MM.1S (cell line): Measurements from ENCODE around the gene ADGRD1.

ENCODE experiments used
- DNase-seq: peaks from one replicate; pipeline ENCODE4 v3.0.0-alpha.2; 2015
- H2AFZ ChIP-seq: fragments of 300-600 bp; sonication (generic); 2 replicates; pipeline ENCODE4 v1.6.0; 2016; ENCODE audit warnings: antibody characterized with exemption, low read length
- H3F3A ChIP-seq: fragments of 300-600 bp; sonication (generic); 2 replicates; pipeline ENCODE4 v1.6.1; 2016; ENCODE audit warnings: mild to moderate bottlenecking, antibody characterized with exemption, low read length, moderate library complexity, mixed read lengths; ENCODE audit not compliant: insufficient read depth
- H3K27ac ChIP-seq: fragments of 300-600 bp; sonication (generic); 2 replicates; pipeline ENCODE4 v1.5.1; 2016; ENCODE audit warnings: mild to moderate bottlenecking, low read length
- H3K27me3 ChIP-seq: fragments of 300-600 bp; sonication (generic); replicated peaks from 2 replicates; pipeline ENCODE4 v1.6.0; 2016; ENCODE audit warnings: low read length; ENCODE audit not compliant: insufficient read depth
- H3K36me3 ChIP-seq: fragments of 300-600 bp; sonication (generic); replicated peaks from 2 replicates; pipeline ENCODE4 v1.6.1; 2016; ENCODE audit warnings: mild to moderate bottlenecking, low read length, mixed read lengths; ENCODE audit not compliant: insufficient read depth
- H3K4me1 ChIP-seq: fragments of 300-600 bp; sonication (generic); 2 replicates; pipeline ENCODE4 v1.6.1; 2016; ENCODE audit warnings: low read length, mixed read lengths
- H3K4me2 ChIP-seq: fragments of 300-600 bp; sonication (generic); 2 replicates; pipeline ENCODE4 v1.6.0; 2016; ENCODE audit warnings: low read depth, low read length
- H3K4me3 ChIP-seq: fragments of 300-600 bp; sonication (generic); 2 replicates; pipeline ENCODE4 v1.5.1; 2016; ENCODE audit warnings: low read length, mixed read lengths
- H3K79me2 ChIP-seq: fragments of 300-600 bp; sonication (generic); 2 replicates; pipeline ENCODE4 v1.6.1; 2016; ENCODE audit warnings: mixed run types, low read length, mixed read lengths
- H3K9ac ChIP-seq: fragments of 300-600 bp; sonication (generic); 2 replicates; pipeline ENCODE4 v1.6.1; 2016; ENCODE audit warnings: low read length, mixed read lengths
- H3K9me2 ChIP-seq: fragments of 300-600 bp; sonication (generic); replicated peaks from 2 replicates; pipeline ENCODE4 v1.6.1; 2016; ENCODE audit warnings: mild to moderate bottlenecking, low read length, mixed read lengths; ENCODE audit not compliant: insufficient read depth
- H3K9me3 ChIP-seq: fragments of 300-600 bp; sonication (generic); replicated peaks from 2 replicates; pipeline ENCODE4 v1.6.1; 2016; ENCODE audit warnings: mild to moderate bottlenecking, low read length, mixed read lengths; ENCODE audit not compliant: insufficient read depth
- H4K20me1 ChIP-seq: fragments of 300-600 bp; sonication (generic); 2 replicates; pipeline ENCODE4 v1.6.1; 2016; ENCODE audit warnings: mild to moderate bottlenecking, low read length, moderate library complexity, mixed read lengths; ENCODE audit not compliant: insufficient read depth
- EZH2 ChIP-seq: fragments of 300-600 bp; sonication (generic); optimal IDR thresholded peaks from 2 replicates; pipeline ENCODE3; 2017; ENCODE audit warnings: low read depth, mild to moderate bottlenecking, antibody characterized with exemption, low read length, mixed read lengths
- EZH2phosphoT487 ChIP-seq: fragments of 300-600 bp; sonication (generic); IDR thresholded peaks from 2 replicates; pipeline ENCODE4 v1.6.1; 2018; ENCODE audit warnings: antibody characterized with exemption, low read length
- TF ChIP-seq, protein P1 (sequence below): fragments of 300-600 bp; sonication (generic); IDR thresholded peaks from 2 replicates; pipeline ENCODE4 v1.5.1; 2016; ENCODE audit warnings: antibody characterized with exemption, low read length, mixed read lengths

Gene ADGRD1

DNA sequence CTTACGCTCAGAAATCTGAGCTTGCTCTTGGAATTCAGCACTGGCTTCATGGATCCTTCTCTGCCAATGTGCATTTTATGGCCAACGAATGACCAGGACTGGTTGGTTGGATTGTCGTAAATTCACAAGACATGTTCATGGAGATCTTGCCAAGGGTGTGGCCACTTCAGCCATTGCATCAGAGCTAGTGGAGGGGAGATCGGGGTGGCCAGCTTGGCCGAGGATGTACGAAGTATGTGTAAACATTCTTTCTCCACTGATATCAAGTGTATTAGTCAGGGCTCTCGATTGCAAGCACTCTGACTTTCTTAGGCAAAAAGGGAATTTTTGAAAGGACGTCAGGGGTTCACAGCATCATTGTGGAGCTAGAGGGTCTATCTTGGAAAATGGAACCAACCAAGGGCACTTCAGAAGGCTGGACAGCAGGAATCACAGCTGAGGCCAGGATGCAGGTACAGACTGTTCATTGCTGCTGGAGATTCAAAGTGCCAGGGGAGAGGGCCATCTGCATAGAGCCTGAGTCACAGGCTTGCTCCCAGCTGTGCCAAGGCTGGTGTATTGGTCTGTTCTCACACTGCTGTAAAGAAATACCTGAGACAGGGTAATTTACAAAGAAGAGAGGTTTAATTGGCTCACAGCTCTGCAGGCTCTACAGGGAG, 32.9 kb upstream of the ADGRD1 start:
- H2AFZ ChIP-seq, result no peak overlapping the region
- no peaks in the 10 kb centered on the region for H3K36me3 ChIP-seq
- no peaks in the 10 kb centered on the region for H3K9me2 ChIP-seq
- H3K4me2 ChIP-seq, result no peak overlapping the region
- H3K9me3 ChIP-seq, result no peaks in the 10 kb centered on the region
- H3K9ac ChIP-seq, result no peak overlapping the region
- no peak overlapping the region for H3K27ac ChIP-seq
- H4K20me1 ChIP-seq, result no peaks in the 10 kb centered on the region
- no peak overlapping the region for H3K4me3 ChIP-seq
- no peaks in the 10 kb centered on the region for H3K4me1 ChIP-seq
- TF ChIP-seq, protein P1, sequence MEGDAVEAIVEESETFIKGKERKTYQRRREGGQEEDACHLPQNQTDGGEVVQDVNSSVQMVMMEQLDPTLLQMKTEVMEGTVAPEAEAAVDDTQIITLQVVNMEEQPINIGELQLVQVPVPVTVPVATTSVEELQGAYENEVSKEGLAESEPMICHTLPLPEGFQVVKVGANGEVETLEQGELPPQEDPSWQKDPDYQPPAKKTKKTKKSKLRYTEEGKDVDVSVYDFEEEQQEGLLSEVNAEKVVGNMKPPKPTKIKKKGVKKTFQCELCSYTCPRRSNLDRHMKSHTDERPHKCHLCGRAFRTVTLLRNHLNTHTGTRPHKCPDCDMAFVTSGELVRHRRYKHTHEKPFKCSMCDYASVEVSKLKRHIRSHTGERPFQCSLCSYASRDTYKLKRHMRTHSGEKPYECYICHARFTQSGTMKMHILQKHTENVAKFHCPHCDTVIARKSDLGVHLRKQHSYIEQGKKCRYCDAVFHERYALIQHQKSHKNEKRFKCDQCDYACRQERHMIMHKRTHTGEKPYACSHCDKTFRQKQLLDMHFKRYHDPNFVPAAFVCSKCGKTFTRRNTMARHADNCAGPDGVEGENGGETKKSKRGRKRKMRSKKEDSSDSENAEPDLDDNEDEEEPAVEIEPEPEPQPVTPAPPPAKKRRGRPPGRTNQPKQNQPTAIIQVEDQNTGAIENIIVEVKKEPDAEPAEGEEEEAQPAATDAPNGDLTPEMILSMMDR, result no peak
- TF ChIP-seq EZH2 (no peak), EZH2phosphoT487 (no peak)
- H3K79me2 ChIP-seq, result no peaks in the 10 kb centered on the region
- no peaks in the 10 kb centered on the region for H3F3A ChIP-seq
- no peak for DNase-seq
- H3K27me3 ChIP-seq, result peaks cover 13% of the 10 kb centered on the region; the same call in 1 of the 2 replicates

DNA sequence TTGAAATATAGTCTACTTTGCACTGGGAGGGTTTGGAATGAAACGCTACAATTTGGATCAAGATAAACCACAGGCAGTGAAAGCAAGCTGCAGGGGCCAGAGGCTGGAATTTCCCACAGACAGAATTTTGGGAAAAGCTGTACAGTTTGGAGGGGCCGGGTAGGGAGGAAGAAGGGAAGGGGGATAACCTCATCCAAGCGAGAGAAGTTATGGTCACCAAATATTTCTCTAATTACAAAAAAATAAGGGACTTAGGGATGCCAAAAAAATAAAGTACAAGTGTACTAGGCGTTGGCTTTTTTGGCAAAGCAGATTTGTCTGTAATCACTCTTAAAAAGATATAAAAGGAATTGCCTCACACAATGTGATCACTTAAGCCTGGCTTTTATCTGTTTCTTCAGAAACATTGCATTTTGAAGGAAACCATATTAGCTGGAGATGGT, 31.2 kb upstream of the ADGRD1 start:
- no peaks in the 10 kb centered on the region for H4K20me1 ChIP-seq
- no peak overlapping the region for H3K4me3 ChIP-seq
- H3K4me2 ChIP-seq, result no peak overlapping the region
- no peaks in the 10 kb centered on the region for H3K36me3 ChIP-seq
- no peak overlapping the region for H3K9ac ChIP-seq
- peaks cover 13% of the 10 kb centered on the region; the same call in 1 of the 2 replicates for H3K27me3 ChIP-seq
- H3K9me2 ChIP-seq, result no peaks in the 10 kb centered on the region
- H3F3A ChIP-seq, result no peaks in the 10 kb centered on the region
- DNase-seq, result no peak
- H2AFZ ChIP-seq, result no peak overlapping the region
- no peaks in the 10 kb centered on the region for H3K9me3 ChIP-seq
- TF ChIP-seq EZH2 (no peak), EZH2phosphoT487 (no peak)
- TF ChIP-seq, protein P1, result no peak
- no peaks in the 10 kb centered on the region for H3K79me2 ChIP-seq
- H3K4me1 ChIP-seq, result no peaks in the 10 kb centered on the region
- no peak overlapping the region for H3K27ac ChIP-seq

DNA sequence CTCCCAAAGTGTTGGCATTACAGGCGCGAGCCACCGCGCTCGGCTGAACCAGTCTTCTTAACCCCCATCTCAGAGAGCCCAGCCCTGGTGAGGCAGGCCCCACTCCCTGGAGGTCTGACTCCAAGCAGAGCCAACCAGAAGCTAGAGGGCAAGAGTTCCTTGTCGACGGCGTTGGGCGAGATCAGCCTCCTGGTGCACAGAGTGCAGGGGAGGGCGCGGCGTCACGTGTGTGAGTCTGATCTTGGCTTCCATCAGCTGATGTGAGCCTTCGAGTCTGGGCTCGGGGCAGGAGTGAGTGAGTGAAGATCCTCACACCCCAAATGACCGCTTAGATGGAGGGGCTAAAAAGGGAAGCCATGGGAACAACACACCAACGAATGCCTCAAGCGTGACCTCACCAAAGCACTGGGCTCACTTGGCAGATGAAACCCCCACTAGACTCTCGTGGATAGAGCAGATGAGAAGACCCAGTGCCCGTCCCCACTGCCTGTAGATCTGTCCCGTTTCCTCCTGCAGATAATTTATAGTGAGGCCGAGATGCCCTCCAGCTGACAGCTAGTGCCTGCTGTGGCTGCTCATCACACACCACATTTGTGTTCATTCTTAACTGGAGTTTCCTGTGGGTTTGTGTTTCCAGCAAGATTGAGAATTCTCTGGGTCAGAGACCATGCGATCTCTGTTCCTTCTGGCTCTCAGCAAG, 28.6 kb upstream of the ADGRD1 start:
- TF ChIP-seq EZH2phosphoT487 (no peak), EZH2 (no peak)
- TF ChIP-seq, protein P1, result no peak
- Histone ChIP-seq H3K9me2 (no peaks in the 10 kb centered on the region), H3K9ac (no peak overlapping the region), H3K4me3 (no peak overlapping the region), H3K4me2 (no peak overlapping the region), H3K27me3 (peaks cover 3% of the 10 kb centered on the region; the same call in 1 of the 2 replicates), H3K9me3 (no peaks in the 10 kb centered on the region), H3K4me1 (no peaks in the 10 kb centered on the region), H4K20me1 (no peaks in the 10 kb centered on the region), H3K27ac (no peak overlapping the region), H3K36me3 (no peaks in the 10 kb centered on the region), H2AFZ (no peak overlapping the region), H3K79me2 (no peaks in the 10 kb centered on the region), H3F3A (no peaks in the 10 kb centered on the region)
- no peak for DNase-seq
